NOMO-1 treated with DMSO at 0.1 percent for 48 hours (cell line): ENCODE data around the gene DDX39A.
A peak's percentile ranks its signal among the peaks of the same experiment; 100 is the strongest.
"Not testable (repeated sequence)": the region's sequence is repeated elsewhere in the genome, so short reads cannot be mapped to it uniquely, and the experiment has no call there.

Source experiments
- DNase-seq: peaks from one replicate; lab custom pipeline; 2025; ENCODE audit not compliant: unreplicated experiment; lab: John Stamatoyannopoulos, UW

Gene DDX39A

GRCh38 chr19:14367016-14367415, 52.1 kb downstream of the DDX39A start:
- DNase-seq = no peak

- peak; percentile 58 for DNase-seq
These were observed 52.6 kb downstream of the DDX39A start for GRCh38 chr19:14366529-14366928.

GRCh38 chr19:14364098-14364443, 55.1 kb downstream of the DDX39A start:
- DNase-seq = not testable (repeated sequence)

- DNase-seq = no peak
These were observed 55.7 kb downstream of the DDX39A start for GRCh38 chr19:14363183-14364097.

- DNase-seq = peak; percentile 32
These were observed 57.3 kb downstream of the DDX39A start for GRCh38 chr19:14361824-14362223.
